AG09319 (cell line): ENCODE results near the gene ADAMTS19.

ENCODE experiments used
- DNase-seq: peaks from one replicate; pipeline ENCODE4 v3.0.0-alpha.2; 2010; ENCODE audit warnings: low read depth; ENCODE audit errors: extremely low read depth
- CTCF ChIP-seq: IDR thresholded peaks from 2 replicates; pipeline ENCODE4 v1.5.1; 2011; ENCODE audit warnings: low read depth, mild to moderate bottlenecking, inconsistent platforms, low read length, moderate library complexity

ADAMTS19 gene

GRCh38 chr5:129672006-129672405 lies 211.9 kb downstream of the ADAMTS19 start:
- TF ChIP-seq CTCF: no peak
- DNase-seq: no peak

GRCh38 chr5:129679671-129680070 lies 219.6 kb downstream of the ADAMTS19 start:
- DNase-seq: no peak
- TF ChIP-seq CTCF: no peak

- DNase-seq: no peak
- no peak for TF ChIP-seq CTCF
Measured at GRCh38 chr5:129687941-129688340, 227.8 kb downstream of the ADAMTS19 start.

GRCh38 chr5:129689045-129689444 lies 228.9 kb downstream of the ADAMTS19 start:
- DNase-seq: no peak
- TF ChIP-seq CTCF: no peak

- no peak for DNase-seq
- no peak for TF ChIP-seq CTCF
Measured at GRCh38 chr5:129691220-129691619, 231.1 kb downstream of the ADAMTS19 start.

- no peak for DNase-seq
- no peak for TF ChIP-seq CTCF
Measured at GRCh38 chr5:129696636-129697035, 236.5 kb downstream of the ADAMTS19 start.

- no peak for TF ChIP-seq CTCF
- no peak for DNase-seq
Measured at GRCh38 chr5:129698661-129699060, 238.6 kb downstream of the ADAMTS19 start.
